ENCODE measurements around the gene NXN.
"Not testable (repeated sequence)": the region's sequence is repeated elsewhere in the genome, so short reads cannot be mapped to it uniquely, and the experiment has no call there.

Gene NXN

DNA sequence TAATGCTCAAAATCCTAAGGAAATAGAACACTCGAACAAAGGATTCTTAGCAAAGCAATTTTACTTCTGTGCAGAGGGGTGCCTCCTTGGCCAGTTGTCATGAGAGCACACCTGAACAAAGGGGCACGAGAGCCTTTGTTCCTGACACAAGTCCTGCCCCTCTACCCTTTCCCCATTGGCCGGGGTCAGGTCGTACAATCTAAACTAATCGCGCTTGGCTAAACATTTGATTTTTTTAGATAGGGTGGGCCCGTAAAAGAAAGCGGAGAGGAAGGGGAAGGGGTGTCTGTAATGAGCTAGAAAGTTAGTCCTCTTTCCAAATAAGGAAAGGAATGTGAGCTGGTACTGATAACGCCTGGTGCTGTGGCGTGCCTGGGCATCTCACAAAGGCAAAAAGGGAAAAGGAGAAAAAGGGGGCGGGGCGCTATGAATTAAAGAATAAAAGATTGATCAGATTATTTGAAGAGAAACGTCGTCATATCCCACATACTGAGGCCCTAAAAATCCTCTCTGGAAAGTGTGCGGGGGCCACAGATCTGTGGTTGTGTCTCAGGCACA, 223.5 kb downstream of the NXN start:
- not testable (repeated sequence) for H3K27ac Mint-ChIP-seq; H3K9me3 Mint-ChIP-seq (ENCODE audit: low read depth); H3K27me3 Mint-ChIP-seq; H3K4me3 Mint-ChIP-seq; H3K4me1 Mint-ChIP-seq (ENCODE audit: low read depth); H3K36me3 Mint-ChIP-seq

DNA sequence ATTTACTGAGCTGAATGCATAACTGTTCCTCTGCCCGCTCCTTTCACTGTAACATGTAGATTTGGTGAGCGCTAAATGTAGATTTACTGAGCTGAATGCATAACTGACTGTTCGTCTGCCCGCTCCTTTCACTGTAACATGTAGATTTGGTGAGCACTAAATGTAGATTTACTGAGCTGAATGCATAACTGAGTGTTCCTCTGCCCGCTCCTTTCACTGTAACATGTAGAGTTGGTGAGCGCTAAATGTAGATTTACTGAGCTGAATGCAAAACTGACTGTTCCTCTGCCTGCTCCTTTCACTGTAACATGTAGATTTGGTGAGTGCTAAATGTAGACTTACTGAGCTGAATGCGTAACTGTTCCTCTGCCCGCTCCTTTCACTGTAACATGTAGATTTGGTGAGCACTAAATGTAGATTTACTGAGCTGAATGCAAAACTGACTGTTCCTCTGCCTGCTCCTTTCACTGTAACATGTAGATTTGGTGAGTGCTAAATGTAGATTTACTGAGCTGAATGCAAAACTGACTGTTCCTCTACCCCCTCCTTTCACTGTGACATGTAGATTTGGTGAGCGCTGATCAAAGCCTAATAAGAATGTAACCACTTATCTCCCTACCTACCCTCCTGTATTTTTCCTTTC, 224.1 kb downstream of the NXN start:
- peaks cover 16% of the 10 kb centered on the region for H3K4me1 Mint-ChIP-seq (ENCODE audit: low read depth)
- not testable (repeated sequence) for H3K36me3 Mint-ChIP-seq; H3K27me3 Mint-ChIP-seq; H3K4me3 Mint-ChIP-seq; H3K9me3 Mint-ChIP-seq (ENCODE audit: low read depth); H3K27ac Mint-ChIP-seq

DNA sequence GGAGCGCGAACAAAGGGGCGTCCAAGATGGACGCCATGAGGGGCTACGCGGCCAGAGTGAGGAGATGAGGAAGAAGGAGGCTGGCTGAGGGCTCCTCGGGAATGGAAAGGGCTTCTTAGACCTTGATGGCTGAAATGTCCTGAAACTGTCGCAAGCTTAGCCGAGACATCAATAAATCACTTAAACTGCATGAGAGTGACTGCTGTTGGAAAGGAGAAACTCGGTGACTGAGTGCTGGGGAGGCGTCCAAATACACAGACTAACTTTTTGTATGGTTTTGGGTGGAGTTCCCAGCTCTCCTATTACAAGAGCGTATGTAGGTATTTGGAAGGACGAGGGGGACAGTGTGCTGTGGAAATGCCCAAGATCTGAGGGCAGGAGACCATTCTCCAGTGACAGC, 226.2 kb downstream of the NXN start:
- H3K9me3 Mint-ChIP-seq (ENCODE audit: low read depth) = no peaks in the 10 kb centered on the region
- H3K27ac Mint-ChIP-seq = peak overlapping the region; percentile 83
- no peaks in the 10 kb centered on the region for H3K27me3 Mint-ChIP-seq
- H3K4me1 Mint-ChIP-seq (ENCODE audit: low read depth) = peaks cover 31% of the 10 kb centered on the region
- peak overlapping the region; percentile 67 for H3K4me3 Mint-ChIP-seq
- peaks cover 13% of the 10 kb centered on the region for H3K36me3 Mint-ChIP-seq

DNA sequence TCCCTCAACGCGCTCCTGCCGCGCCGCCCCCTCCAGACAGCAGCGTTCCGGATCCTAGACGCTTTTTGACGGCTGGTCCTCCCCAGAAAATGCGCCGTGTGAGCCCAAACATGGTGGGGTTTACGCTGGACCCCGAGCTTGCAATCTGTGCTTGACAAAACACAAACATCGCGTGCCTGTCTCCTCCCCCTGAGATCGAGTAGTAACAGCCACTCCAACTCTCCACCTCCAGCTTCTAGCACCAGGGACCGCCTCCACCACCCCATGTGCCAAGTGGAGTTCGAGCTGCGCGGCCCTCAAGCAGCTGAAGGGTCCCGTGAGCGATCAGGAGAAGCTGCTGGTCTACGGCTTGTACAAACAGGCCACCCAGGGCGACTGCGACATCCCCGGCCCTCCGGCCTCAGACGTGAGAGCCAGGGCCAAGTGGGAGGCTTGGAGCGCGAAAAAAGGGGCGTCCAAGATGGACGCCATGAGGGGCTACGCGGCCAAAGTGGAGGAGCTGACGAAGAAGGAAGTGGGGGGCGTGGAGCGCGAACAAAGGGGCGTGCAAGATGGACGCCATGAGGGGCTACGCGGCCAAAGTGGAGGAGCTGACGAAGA, 226.9 kb downstream of the NXN start:
- Mint-ChIP-seq H3K4me1 (ENCODE audit: low read depth) (peaks cover 36% of the 10 kb centered on the region), H3K4me3 (peak overlapping the region; percentile 93), H3K27me3 (no peaks in the 10 kb centered on the region), H3K9me3 (ENCODE audit: low read depth) (no peaks in the 10 kb centered on the region), H3K27ac (peak overlapping the region; percentile 95), H3K36me3 (peaks cover 13% of the 10 kb centered on the region)

DNA sequence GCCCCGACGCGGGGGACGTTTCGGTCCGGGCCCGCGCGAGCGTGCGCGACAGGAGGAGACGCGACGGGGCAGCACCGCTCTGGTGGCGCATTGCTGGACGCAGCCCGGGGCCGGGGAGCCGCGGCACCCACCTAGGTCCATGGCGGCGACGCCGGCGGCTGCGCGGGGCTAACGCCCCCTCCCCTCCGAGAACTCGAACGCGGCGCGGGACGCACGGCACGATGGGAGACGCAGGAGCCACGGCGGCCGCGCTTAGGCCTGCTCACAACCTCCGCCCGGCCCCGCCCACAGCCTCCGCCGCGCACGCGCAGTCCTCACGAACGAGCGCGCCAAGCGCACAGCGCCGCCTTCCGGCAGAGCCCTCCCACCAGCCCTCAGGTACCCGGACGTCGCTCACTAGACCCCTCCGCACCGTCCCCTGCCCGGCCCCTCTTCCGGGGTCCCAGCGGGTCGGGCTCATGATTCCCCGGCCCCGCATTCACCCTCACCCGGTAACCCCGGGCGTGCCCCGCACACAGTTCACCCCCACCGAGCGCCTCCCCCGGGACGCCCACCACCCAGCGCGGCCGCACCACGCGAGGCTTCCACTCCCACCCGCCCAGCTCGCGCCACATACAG, 227.5 kb downstream of the NXN start, which contains the start of gene GEMIN4:
Gene GEMIN4, minus strand, starts transcription at position 263 of the 618 bp plus-strand sequence. Its CDS starts 122 bp downstream, at position 141.
- Mint-ChIP-seq H3K4me1 (ENCODE audit: low read depth) (peaks cover 36% of the 10 kb centered on the region), H3K9me3 (ENCODE audit: low read depth) (no peaks in the 10 kb centered on the region), H3K27me3 (no peaks in the 10 kb centered on the region), H3K4me3 (peak within 1 kb of the TSS; percentile 99), H3K36me3 (peaks cover 13% of the 10 kb centered on the region), H3K27ac (peak within 1 kb of the TSS; percentile 99)

DNA sequence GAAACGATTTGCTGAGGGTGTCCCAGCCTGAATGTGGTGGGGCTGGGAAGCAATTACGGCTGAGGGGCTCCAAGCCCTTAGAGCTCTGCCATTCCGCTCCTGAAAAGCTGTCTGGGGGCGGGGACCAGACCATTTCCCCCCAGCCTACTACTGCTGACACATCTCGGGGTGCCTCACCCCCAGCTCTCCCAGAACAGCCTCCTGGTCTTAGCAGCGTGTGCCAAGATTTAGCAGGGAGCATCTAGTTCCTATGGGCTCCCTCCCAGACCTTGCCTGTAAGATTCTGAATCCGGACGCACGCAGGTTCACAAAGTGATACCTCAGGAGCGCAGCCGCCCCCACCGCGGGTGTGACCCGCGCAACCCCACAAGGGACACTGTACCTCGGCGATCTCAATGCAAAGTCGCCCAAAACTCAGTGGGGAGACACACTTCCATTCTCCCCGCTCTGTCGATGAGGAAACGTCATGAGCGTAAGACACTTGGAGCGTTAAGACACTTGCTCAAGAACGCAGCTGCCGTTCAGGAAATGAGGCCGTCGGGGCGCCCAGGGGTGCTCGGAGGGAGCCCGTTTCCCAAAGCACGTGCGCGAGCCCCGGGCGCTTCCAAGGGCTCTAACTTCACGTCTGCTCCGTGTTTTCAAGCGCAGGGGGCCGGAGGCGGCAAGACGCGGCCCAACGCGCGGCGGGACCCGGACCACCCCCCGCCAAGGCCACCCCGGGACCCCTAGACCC, 228.1 kb downstream of the NXN start:
- Mint-ChIP-seq H3K27ac (peak overlapping the region; percentile 99), H3K36me3 (peaks cover 13% of the 10 kb centered on the region), H3K4me1 (ENCODE audit: low read depth) (peaks cover 36% of the 10 kb centered on the region), H3K27me3 (no peaks in the 10 kb centered on the region), H3K4me3 (peak overlapping the region; percentile 99), H3K9me3 (ENCODE audit: low read depth) (no peaks in the 10 kb centered on the region)

DNA sequence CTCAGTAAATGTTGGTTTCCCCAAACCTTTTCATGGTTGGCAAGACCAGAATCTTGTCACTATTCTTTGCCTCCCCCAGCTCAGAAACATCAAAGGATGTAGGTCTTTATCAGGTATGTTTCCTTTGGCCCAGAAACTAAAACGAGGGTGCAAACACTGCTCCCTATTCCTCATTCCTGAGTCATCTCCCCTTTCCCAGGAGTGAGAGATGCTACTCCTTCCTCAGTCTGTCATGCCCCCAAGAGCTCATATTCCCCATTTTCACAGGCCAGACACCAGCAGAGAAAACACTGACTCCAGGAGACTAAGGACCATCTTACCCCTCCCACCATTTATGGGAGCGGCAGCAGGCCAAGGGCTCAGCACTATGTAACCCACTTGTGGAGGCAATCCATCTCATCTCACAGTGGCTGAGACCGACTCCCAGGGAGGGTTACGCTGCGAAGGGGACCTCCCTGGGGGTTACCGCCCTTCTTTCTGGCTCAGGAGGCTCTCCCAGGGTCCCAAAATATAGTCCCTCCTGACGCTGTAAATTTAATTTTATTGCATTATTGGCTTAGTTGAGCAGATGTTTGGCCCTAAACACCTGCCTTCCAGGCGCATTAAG, 229.0 kb downstream of the NXN start:
- H3K4me3 Mint-ChIP-seq = peak overlapping the region; percentile 99
- peaks cover 36% of the 10 kb centered on the region for H3K4me1 Mint-ChIP-seq (ENCODE audit: low read depth)
- H3K9me3 Mint-ChIP-seq (ENCODE audit: low read depth) = no peaks in the 10 kb centered on the region
- peaks cover 13% of the 10 kb centered on the region for H3K36me3 Mint-ChIP-seq
- no peaks in the 10 kb centered on the region for H3K27me3 Mint-ChIP-seq
- peak overlapping the region; percentile 99 for H3K27ac Mint-ChIP-seq

DNA sequence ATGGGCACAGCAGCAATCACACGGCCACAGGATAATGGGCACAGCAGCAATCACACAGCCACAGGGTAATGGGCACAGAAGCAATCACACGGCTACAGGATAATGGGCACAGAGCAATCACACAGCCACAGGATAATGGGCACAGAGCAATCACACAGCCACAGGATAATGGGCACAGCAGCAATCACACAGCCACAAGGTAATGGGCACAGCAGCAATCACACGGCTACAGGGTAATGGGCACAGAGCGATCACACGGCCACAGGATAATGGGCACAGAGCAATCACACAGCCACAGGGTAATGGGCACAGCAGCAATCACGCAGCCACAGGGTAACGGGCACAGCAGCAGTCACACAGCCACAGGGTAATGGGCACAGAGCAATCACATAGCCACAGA, 230.2 kb downstream of the NXN start:
- H3K36me3 Mint-ChIP-seq = peaks cover 14% of the 10 kb centered on the region
- H3K4me1 Mint-ChIP-seq (ENCODE audit: low read depth) = peaks cover 37% of the 10 kb centered on the region
- not testable (repeated sequence) for H3K27ac Mint-ChIP-seq; H3K27me3 Mint-ChIP-seq; H3K9me3 Mint-ChIP-seq (ENCODE audit: low read depth)
- H3K4me3 Mint-ChIP-seq = peak overlapping the region; percentile 99
